Hepatocyte (in vitro differentiated cells): ENCODE results near the gene CEP70. TPM values are rescaled to one million over a fixed set of nuclear protein-coding genes. Genes with fewer than 3 reads are reported as not detected.
"Not testable (repeated sequence)": the region's sequence is repeated elsewhere in the genome, so short reads cannot be mapped to it uniquely, and the experiment has no call there.

ENCODE experiments used
- DNase-seq: peaks from one replicate; pipeline ENCODE4 v3.0.0-alpha.2; 2016; ENCODE audit warnings: low spot score
- H2AFZ ChIP-seq: fragments of 200-600 bp; sonication (generic); 2 replicates; pipeline ENCODE4 v1.6.0; 2016; ENCODE audit warnings: antibody characterized with exemption, mild to moderate bottlenecking
- H3K27ac ChIP-seq: fragments of 200-600 bp; sonication (generic); 2 replicates; pipeline ENCODE4 v1.5.1; 2016; ENCODE audit warnings: mild to moderate bottlenecking
- H3K27me3 ChIP-seq: fragments of 200-600 bp; sonication (generic); 2 replicates; pipeline ENCODE4 v1.6.1; 2016
- H3K36me3 ChIP-seq: fragments of 200-600 bp; sonication (generic); replicated peaks from 2 replicates; pipeline ENCODE4 v1.5.1; 2016; ENCODE audit warnings: low read depth; ENCODE audit not compliant: insufficient read depth
- H3K4me1 ChIP-seq: fragments of 200-600 bp; sonication (generic); 2 replicates; pipeline ENCODE4 v1.5.1; 2016; ENCODE audit warnings: mild to moderate bottlenecking, moderate library complexity; ENCODE audit not compliant: insufficient read depth
- H3K4me2 ChIP-seq: fragments of 200-600 bp; sonication (generic); 2 replicates; pipeline ENCODE4 v1.6.0; 2016
- H3K4me3 ChIP-seq: fragments of 200-600 bp; sonication (generic); 2 replicates; pipeline ENCODE4 v1.5.1; 2016; ENCODE audit warnings: mild to moderate bottlenecking
- H3K79me2 ChIP-seq: fragments of 200-600 bp; sonication (generic); 2 replicates; pipeline ENCODE4 v1.6.0; 2017; ENCODE audit warnings: mild to moderate bottlenecking
- H3K9me2 ChIP-seq: fragments of 200-600 bp; sonication (generic); replicated peaks from 2 replicates; pipeline ENCODE4 v1.6.0; 2017; ENCODE audit warnings: mild to moderate bottlenecking; ENCODE audit not compliant: insufficient read depth
- H3K9me3 ChIP-seq: fragments of 200-600 bp; sonication (generic); 2 replicates; pipeline ENCODE4 v1.5.1; 2016; ENCODE audit warnings: low read depth, mild to moderate bottlenecking
- H4K20me1 ChIP-seq: fragments of 200-600 bp; sonication (generic); 2 replicates; pipeline ENCODE4 v1.6.0; 2016; ENCODE audit warnings: mild to moderate bottlenecking; ENCODE audit not compliant: insufficient read depth, poor library complexity, severe bottlenecking
- CTCF ChIP-seq: fragments of 200-600 bp; sonication (generic); IDR thresholded peaks from 2 replicates; pipeline ENCODE4 v1.5.1; 2016; ENCODE audit warnings: antibody characterized with exemption, mild to moderate bottlenecking; ENCODE audit not compliant: poor library complexity
- EZH2 ChIP-seq: fragments of 200-600 bp; sonication (generic); IDR thresholded peaks from 2 replicates; pipeline ENCODE4 v1.6.1; 2016; ENCODE audit warnings: antibody characterized with exemption, mild to moderate bottlenecking, borderline replicate concordance
- EZH2phosphoT487 ChIP-seq: fragments of 200-600 bp; sonication (generic); IDR thresholded peaks from one replicate; pipeline ENCODE4 v1.6.1; 2018; ENCODE audit warnings: antibody characterized with exemption, mild to moderate bottlenecking, low read depth, moderate library complexity; ENCODE audit not compliant: unreplicated experiment, severe bottlenecking
- WGBS: methylation state at CpG from one replicate; pipeline ENCODE4 v1.1.6; 2016; ENCODE audit warnings: low lambda C conversion rate; ENCODE audit errors: missing lambda C conversion rate; 5-methylcytosine and 5-hydroxymethylcytosine counted together
- polyA plus RNA-seq: library from polyadenylated mRNA; unstranded; fragments of >200 nt; fragmentation: Nextera tagmentation; extraction: Ambion mirVana; gene quantifications from 2 replicates; pipeline ENCODE4 v1.2.1, GENCODE V29; 2016
- total RNA-seq: library from RNA; depleted of rRNA; stranded (reverse); fragments of >200 nt; gene quantifications from 2 replicates; pipeline ENCODE4 v1.2.3, GENCODE V29; 2014

The CEP70 gene
- total and polyA plus RNA-seq, 2 experiments from 2014 or later = 12.2 to 25.4 TPM

- H3K4me3 ChIP-seq = no peak overlapping the region
- H3K27ac ChIP-seq = no peak overlapping the region
- no peak overlapping the region for H3K4me2 ChIP-seq
- TF ChIP-seq EZH2 (no peak), CTCF (no peak), EZH2phosphoT487 (no peak)
- no peaks in the 10 kb centered on the region for H3K79me2 ChIP-seq
- DNase-seq = no peak
- WGBS = 87% methylated on average over 13 of the region's 13 CpGs
- H4K20me1 ChIP-seq = no peaks in the 10 kb centered on the region
- H3K9me3 ChIP-seq = no peaks in the 10 kb centered on the region
- H3K27me3 ChIP-seq = no peaks in the 10 kb centered on the region
- H3K9me2 ChIP-seq = no peaks in the 10 kb centered on the region
- H3K4me1 ChIP-seq = no peaks in the 10 kb centered on the region
- no peak overlapping the region for H2AFZ ChIP-seq
- H3K36me3 ChIP-seq = no peaks in the 10 kb centered on the region
Measured at GRCh38 chr3:138456961-138457862, 136.8 kb downstream of the CEP70 start.

- Histone ChIP-seq H3K27ac (no peak overlapping the region), H3K9me2 (no peaks in the 10 kb centered on the region), H3K79me2 (no peaks in the 10 kb centered on the region), H3K4me1 (no peaks in the 10 kb centered on the region), H3K27me3 (no peaks in the 10 kb centered on the region), H3K4me2 (no peak overlapping the region), H3K9me3 (no peaks in the 10 kb centered on the region), H2AFZ (no peak overlapping the region), H4K20me1 (no peaks in the 10 kb centered on the region), H3K36me3 (no peaks in the 10 kb centered on the region), H3K4me3 (no peak overlapping the region)
- 90% methylated on average over 13 of the region's 13 CpGs for WGBS
- TF ChIP-seq EZH2 (no peak), CTCF (no peak), EZH2phosphoT487 (no peak)
- DNase-seq = no peak
Measured at GRCh38 chr3:138455801-138456716, 138.0 kb downstream of the CEP70 start.

GRCh38 chr3:138453940-138454339, 140.1 kb downstream of the CEP70 start:
- H3K9me2 ChIP-seq, H3K79me2 ChIP-seq, H3K9me3 ChIP-seq, H3K27me3 ChIP-seq, H3K4me2 ChIP-seq, H3K36me3 ChIP-seq, H3K27ac ChIP-seq, DNase-seq, H2AFZ ChIP-seq, H4K20me1 ChIP-seq, H3K4me3 ChIP-seq, H3K4me1 ChIP-seq: not testable (repeated sequence)
- WGBS = 93% methylated on average over 8 of the region's 8 CpGs

- no peak for DNase-seq
- no peak overlapping the region for H3K4me2 ChIP-seq
- H3K79me2 ChIP-seq = no peaks in the 10 kb centered on the region
- no peaks in the 10 kb centered on the region for H3K9me3 ChIP-seq
- H3K27me3 ChIP-seq = no peaks in the 10 kb centered on the region
- 79% methylated on average over 6 of the region's 6 CpGs for whole genome bisulfite sequencing
- H4K20me1 ChIP-seq = no peaks in the 10 kb centered on the region
- no peak overlapping the region for H3K27ac ChIP-seq
- H3K4me3 ChIP-seq = no peak overlapping the region
- H3K9me2 ChIP-seq = no peaks in the 10 kb centered on the region
- no peaks in the 10 kb centered on the region for H3K36me3 ChIP-seq
- H2AFZ ChIP-seq = no peak overlapping the region
- TF ChIP-seq EZH2 (no peak), EZH2phosphoT487 (no peak)
- no peaks in the 10 kb centered on the region for H3K4me1 ChIP-seq
Measured at GRCh38 chr3:138452436-138452835, 141.6 kb downstream of the CEP70 start.
